ENCODE measurements around the gene SMC5. TPM values are rescaled to one million over a fixed set of nuclear protein-coding genes. Genes with fewer than 3 reads are reported as not detected.

The SMC5 gene
- total and polyA plus RNA-seq, 2 of the 8 experiments (the other 6 are each of a cell fraction or from before 2014, with no cell fraction given), result 4.5 to 22.6 TPM

DNA sequence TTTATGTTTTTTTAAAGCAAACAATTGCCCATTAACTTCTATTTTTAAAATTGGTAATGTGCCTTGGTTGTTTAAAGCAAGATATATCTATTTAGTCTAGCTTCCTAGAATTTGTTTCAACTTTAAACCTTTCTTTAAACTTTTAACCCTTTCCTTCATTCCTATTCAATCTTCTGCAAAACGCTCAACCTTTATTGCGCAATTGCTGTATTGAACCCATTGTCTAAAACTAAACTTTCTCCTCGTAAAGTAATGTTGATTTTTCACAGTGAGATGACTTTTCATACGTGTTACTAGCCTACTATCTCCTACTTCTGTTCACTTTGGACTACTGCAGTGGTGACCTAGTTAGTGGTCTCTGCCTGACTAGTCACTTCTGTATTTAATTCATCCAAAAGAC lies 63.3 kb downstream of the SMC5 start:
- Histone ChIP-seq H2BK20ac (ENCODE audit: low read length) (no peak overlapping the region), H3K23me2 (ENCODE audit: low read depth, low read length) (no peaks in the 10 kb centered on the region), H3K23ac (ENCODE audit: insufficient read length) (no peak overlapping the region), H3K56ac (replicated peaks; ENCODE audit: insufficient read length, low read depth, low read length) (no peak overlapping the region), H3K9me3 (ENCODE audit: insufficient read depth in 2 of 2, low read depth in 1 of 2, low read length in 1 of 2) (no peaks in the 10 kb centered on the region), H3K36me3 (ENCODE audit: control insufficient read depth in 2 of 4, insufficient read depth in 4 of 4, low read length in 3 of 4) (peaks cover 2 to 42% (median 17%) of the 10 kb centered on the region in 4 experiments; a peak in 6 of 8 replicates), H3K27me3 (replicated peaks in 1 of 4; ENCODE audit: control insufficient read depth in 3 of 4, extremely low read depth in 1 of 4, insufficient read depth in 3 of 4, low read length in 3 of 4) (no peaks in the 10 kb centered on the region), H4K8ac (ENCODE audit: extremely low read depth, insufficient read depth, low read length) (no peak overlapping the region), H2AFZ (ENCODE audit: low read length) (no peak overlapping the region), H3K79me1 (ENCODE audit: low read depth, low read length) (no peaks in the 10 kb centered on the region), H3K4me2 (ENCODE audit: insufficient read depth in 1 of 2, low read depth in 2 of 2, low read length in 2 of 2) (no peak overlapping the region), H3K18ac (ENCODE audit: extremely low read depth, low read length) (no peak overlapping the region), H2BK15ac (ENCODE audit: low read length) (no peak overlapping the region), H3K9ac (replicated peaks in 1 of 4; ENCODE audit: extremely low read depth in 1 of 4, low read depth in 3 of 4, low read length in 3 of 4) (no peak overlapping the region), H3K4ac (replicated peaks; ENCODE audit: insufficient read length, low read depth, low read length) (no peak overlapping the region), H3K27ac (ENCODE audit: low read depth, low read length) (no peak overlapping the region), H2AK5ac (ENCODE audit: low read depth, low read length) (no peak overlapping the region), H3K14ac (ENCODE audit: insufficient read length) (no peak overlapping the region), H2BK12ac (ENCODE audit: low read depth, low read length) (no peak overlapping the region), H2BK5ac (ENCODE audit: low read depth, low read length) (no peak overlapping the region), H4K20me1 (replicated peaks in 1 of 2; ENCODE audit: control insufficient read depth in 1 of 2, insufficient read depth in 2 of 2, low read length in 2 of 2) (no peaks in the 10 kb centered on the region), H2BK120ac (replicated peaks; ENCODE audit: low read depth, low read length) (no peak overlapping the region), H4K91ac (replicated peaks; ENCODE audit: insufficient read length, low read length) (no peak overlapping the region), H3K4me3 (ENCODE audit: extremely low read depth in 1 of 4, insufficient read depth in 2 of 4, low read depth in 3 of 4, low read length in 4 of 4) (no peak overlapping the region), H3K79me2 (ENCODE audit: control insufficient read depth in 1 of 2, insufficient read depth in 2 of 2, low read length in 2 of 2) (no peaks in the 10 kb centered on the region), H4K5ac (ENCODE audit: insufficient read length, low read depth, low read length) (no peak overlapping the region), H3K4me1 (replicated peaks in 1 of 4; ENCODE audit: control insufficient read depth in 3 of 4, insufficient read depth in 4 of 4, low read length in 3 of 4) (no peaks in the 10 kb centered on the region)
- DNase-seq (ENCODE audit: low read depth in 1 of 2, low spot score in 2 of 2) (no peak), FAIRE-seq (no peak)
- no peak for TF ChIP-seq GABPA (IDR thresholded peaks at IDR 0.05; ENCODE audit: borderline replicate concordance, insufficient read depth, low read length)
- TF ChIP-seq CEBPB (IDR thresholded peaks at IDR 0.05; ENCODE audit: low read depth, low read length), result peak; percentile 96
- TF ChIP-seq FOSL1 (IDR thresholded peaks at IDR 0.05; ENCODE audit: insufficient read depth, low read depth, low read length), result no peak
- 92 to 100% methylated on average over 2 to 4 of the region's 4 CpGs for WGBS, 2 experiments (ENCODE audit: extremely low coverage in 1 of 2, insufficient coverage in 1 of 2, insufficient read length in 1 of 2, insufficient replicate concordance in 2 of 2, low coverage in 1 of 2, low lambda C conversion rate in 2 of 2, missing lambda C conversion rate in 1 of 2)
- CTCF ChIA-PET (ENCODE audit: partially characterized antibody), result interaction anchor here (0.9 kb wide), 1 partner anchor 281 kb away, joined by 5 read pairs; no protein-coding TSS in a partner anchor
- POLR2A ChIA-PET (ENCODE audit: partially characterized antibody), result no interaction called here
